Fibroblast of villous mesenchyme (primary cell): Measurements from ENCODE around the gene FLT4. TPM values are rescaled to one million over a fixed set of nuclear protein-coding genes. Genes with fewer than 3 reads are reported as not detected.

Experiments used
- DNase-seq: peaks from one replicate; pipeline ENCODE4 v3.0.0-alpha.2; 2010; ENCODE audit warnings: low read depth
- H3K4me3 ChIP-seq: 2 replicates; pipeline ENCODE4 v1.5.1; 2011; ENCODE audit warnings: low read depth, mild to moderate bottlenecking, low read length
- total RNA-seq: library from RNA; depleted of rRNA; stranded (reverse); fragments of >200 nt; gene quantifications from 2 replicates; pipeline ENCODE4 v1.2.3, GENCODE V29; 2012
- TF ChIP-seq, protein P1 (sequence below): IDR thresholded peaks from 2 replicates; pipeline ENCODE4 v1.5.1; 2012; ENCODE audit warnings: low read depth, mild to moderate bottlenecking, low read length; ENCODE audit not compliant: insufficient read depth

Gene FLT4
- total RNA-seq, 1 donor: 0.43 TPM

GRCh38 chr5:180595381-180596114 lies 53.9 kb downstream of the FLT4 start:
- TF ChIP-seq, protein P1, sequence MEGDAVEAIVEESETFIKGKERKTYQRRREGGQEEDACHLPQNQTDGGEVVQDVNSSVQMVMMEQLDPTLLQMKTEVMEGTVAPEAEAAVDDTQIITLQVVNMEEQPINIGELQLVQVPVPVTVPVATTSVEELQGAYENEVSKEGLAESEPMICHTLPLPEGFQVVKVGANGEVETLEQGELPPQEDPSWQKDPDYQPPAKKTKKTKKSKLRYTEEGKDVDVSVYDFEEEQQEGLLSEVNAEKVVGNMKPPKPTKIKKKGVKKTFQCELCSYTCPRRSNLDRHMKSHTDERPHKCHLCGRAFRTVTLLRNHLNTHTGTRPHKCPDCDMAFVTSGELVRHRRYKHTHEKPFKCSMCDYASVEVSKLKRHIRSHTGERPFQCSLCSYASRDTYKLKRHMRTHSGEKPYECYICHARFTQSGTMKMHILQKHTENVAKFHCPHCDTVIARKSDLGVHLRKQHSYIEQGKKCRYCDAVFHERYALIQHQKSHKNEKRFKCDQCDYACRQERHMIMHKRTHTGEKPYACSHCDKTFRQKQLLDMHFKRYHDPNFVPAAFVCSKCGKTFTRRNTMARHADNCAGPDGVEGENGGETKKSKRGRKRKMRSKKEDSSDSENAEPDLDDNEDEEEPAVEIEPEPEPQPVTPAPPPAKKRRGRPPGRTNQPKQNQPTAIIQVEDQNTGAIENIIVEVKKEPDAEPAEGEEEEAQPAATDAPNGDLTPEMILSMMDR: no peak
- H3K4me3 ChIP-seq: no peak overlapping the region
- no peak for DNase-seq

- TF ChIP-seq, protein P1: no peak
- DNase-seq: no peak
- H3K4me3 ChIP-seq: no peak overlapping the region
Measured at GRCh38 chr5:180595046-180595379, 54.4 kb downstream of the FLT4 start.

GRCh38 chr5:180594311-180595045 lies 54.9 kb downstream of the FLT4 start:
- H3K4me3 ChIP-seq: no peak overlapping the region
- TF ChIP-seq, protein P1: no peak
- no peak for DNase-seq

- TF ChIP-seq, protein P1: no peak
- no peak overlapping the region for H3K4me3 ChIP-seq
- DNase-seq: no peak
Measured at GRCh38 chr5:180593446-180594206, 55.8 kb downstream of the FLT4 start.

DNA sequence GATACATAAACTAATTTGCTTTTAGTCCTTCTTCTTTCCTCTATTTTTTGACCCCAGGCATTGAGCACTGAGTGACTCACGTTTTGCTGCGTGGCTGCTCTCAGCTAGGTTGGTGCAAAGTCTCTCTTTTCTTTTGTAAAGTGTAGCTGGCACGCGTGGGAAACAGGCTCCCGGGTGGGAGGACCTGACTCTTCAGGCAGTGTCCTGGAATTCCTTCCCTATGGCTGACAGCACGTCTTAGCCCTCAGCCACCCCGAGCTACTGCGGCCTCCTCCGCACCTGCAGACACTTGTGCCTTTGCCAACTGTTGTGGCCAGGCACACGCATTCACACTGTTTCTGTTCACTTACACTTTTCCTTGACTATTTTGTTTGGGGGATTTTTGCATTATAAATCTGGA lies 57.2 kb downstream of the FLT4 start:
- no peak overlapping the region for H3K4me3 ChIP-seq
- TF ChIP-seq, protein P1: no peak
- no peak for DNase-seq

GRCh38 chr5:180591311-180591887 lies 58.0 kb downstream of the FLT4 start, which contains the start of gene SCGB3A1:
Gene SCGB3A1 (minus strand): TSS chr5:180591499. CDS start chr5:180591462, 37 bp downstream.
- DNase-seq: no peak
- no peak within 1 kb of the TSS for H3K4me3 ChIP-seq
- TF ChIP-seq, protein P1: no peak
